ENCODE results near the gene CDC73. TPM values are rescaled to one million over a fixed set of nuclear protein-coding genes. Genes with fewer than 3 reads are reported as not detected.
A peak's percentile ranks its signal among the peaks of the same experiment; 100 is the strongest.

Gene CDC73
- total and polyA plus RNA-seq, 9 of the 15 experiments (the other 6 are each of a cell fraction or from before 2014, with no cell fraction given) = 19.0 to 61.7 (median 30.1) TPM

DNA sequence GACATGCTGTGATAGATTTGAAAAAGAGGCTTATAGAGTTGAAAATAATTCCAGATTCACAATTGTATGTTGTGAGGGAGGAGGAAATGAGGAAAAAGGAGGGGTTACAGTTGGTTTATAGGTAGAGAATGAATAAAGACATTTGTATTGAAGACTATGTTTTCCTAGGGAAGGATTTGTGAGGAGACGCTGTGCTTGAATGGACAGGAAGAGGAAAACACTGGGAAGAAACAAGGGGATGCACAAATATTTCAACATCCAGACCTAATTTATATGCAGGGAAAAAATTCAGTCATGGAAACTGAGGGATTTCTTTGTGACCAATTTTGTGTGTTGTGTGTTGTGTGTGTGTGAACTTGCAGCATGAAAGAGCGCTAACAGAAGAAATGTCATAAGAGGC, 157.1 kb downstream of the CDC73 start:
- ChIA-PET POLR2A (no interaction called here), CTCF (ENCODE audit: low intra/inter-chr PET ratio) (no interaction called here)
- intact Hi-C loops (cut with micrococcal nuclease) = no loop called here

More for the DNA sequence above, 157.1 kb downstream of the CDC73 start:
- Histone ChIP-seq H3K4me1 (replicated peaks in 1 of 2; ENCODE audit: control insufficient read depth in 2 of 2, insufficient read depth in 2 of 2, low read length in 2 of 2) (no peaks in the 10 kb centered on the region), H3K9me1 (ENCODE audit: control insufficient read depth, insufficient read depth, low read length) (no peaks in the 10 kb centered on the region), H3K4me3 (no peak overlapping the region), H3K4me2 (ENCODE audit: insufficient read depth, low read length) (no peak overlapping the region), H3K27ac (ENCODE audit: extremely low read depth, low read depth, low read length) (no peak overlapping the region), H3K9me3 (replicated peaks; ENCODE audit: control insufficient read depth, insufficient read depth, low read depth, low read length) (no peaks in the 10 kb centered on the region), H3K9ac (ENCODE audit: insufficient read depth in 1 of 2, low read depth in 2 of 2, low read length in 2 of 2) (no peak overlapping the region), H2AFZ (ENCODE audit: low read depth, low read length) (no peak overlapping the region), H3K79me2 (ENCODE audit: control insufficient read depth, insufficient read depth, low read length) (no peaks in the 10 kb centered on the region), H4K20me1 (replicated peaks; ENCODE audit: control insufficient read depth, insufficient read depth, low read length) (no peaks in the 10 kb centered on the region), H3K27me3 (ENCODE audit: control insufficient read depth in 2 of 2, insufficient read depth in 2 of 2, low read length in 2 of 2) (no peaks in the 10 kb centered on the region), H3K36me3 (ENCODE audit: control insufficient read depth, insufficient read depth, low read length) (no peaks in the 10 kb centered on the region)
- DNase-seq (ENCODE audit: extremely low read depth in 1 of 4, low spot score in 3 of 4) = no peak
- no peak for FAIRE-seq
- ATAC-seq = no peak
- BruUV-seq (replicated peaks) = no TSS peak
- in situ Hi-C loops (cut with MboI) = no loop called here
- WGBS (ENCODE audit: insufficient coverage, low coverage, missing lambda C conversion rate) = 91% methylated on average over 2 of the region's 2 CpGs
- TF ChIP-seq ZBTB40 (IDR thresholded peaks at IDR 0.05) (peak; percentile 72), ZBTB40 (CRISPR knock-in tag; IDR thresholded peaks at IDR 0.05) (no peak), ZNF778 (CRISPR knock-in tag; IDR thresholded peaks at IDR 0.05) (no peak)
